Stimulated activated naive CD4-positive, alpha-beta T cell (primary cell): ENCODE measurements around the gene WIZ.

Source experiments
- DNase-seq, 6 experiments: peaks; one replicate each; lab custom pipeline; 2025; lab: John Stamatoyannopoulos, UW

The WIZ gene

GRCh38 chr19:15464394-15465385 lies 14.9 kb upstream of the WIZ start, which contains the start of gene RASAL3:
RASAL3 (minus strand) TSS chr19:15464544; CDS start chr19:15464358, 186 bp downstream.
- peak; percentile 14 to 47 (median 38) for DNase-seq

DNA sequence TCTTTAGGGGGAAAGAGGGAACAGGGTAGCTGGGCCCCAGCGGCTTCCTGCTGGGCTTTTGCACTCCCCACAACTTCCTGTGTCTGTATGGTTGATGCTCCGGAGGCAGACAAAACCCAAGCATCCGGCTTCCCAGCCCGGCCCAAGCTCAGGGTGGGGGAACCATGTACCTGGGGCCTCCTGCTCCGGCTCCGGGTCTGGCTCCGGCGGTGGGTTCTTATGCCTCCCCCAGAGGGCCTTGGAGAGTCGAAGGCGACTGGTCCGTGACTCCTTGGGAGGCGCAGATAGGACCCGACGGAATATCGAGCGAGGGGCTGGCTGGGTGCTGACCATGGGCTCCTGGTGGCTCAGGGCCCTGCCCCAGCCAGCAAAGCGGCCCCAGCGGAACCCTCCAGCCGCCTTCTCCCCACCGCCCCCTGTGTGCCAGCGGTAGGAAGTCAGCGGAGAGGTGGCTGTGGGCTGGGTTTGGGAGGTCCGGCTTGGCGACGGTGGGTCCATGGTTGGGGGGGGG lies 14.2 kb upstream of the WIZ start:
- DNase-seq, result peak; percentile 61 to 81 (median 69)

- no peak for DNase-seq
Measured at GRCh38 chr19:15461694-15462093, 11.9 kb upstream of the WIZ start.

DNA sequence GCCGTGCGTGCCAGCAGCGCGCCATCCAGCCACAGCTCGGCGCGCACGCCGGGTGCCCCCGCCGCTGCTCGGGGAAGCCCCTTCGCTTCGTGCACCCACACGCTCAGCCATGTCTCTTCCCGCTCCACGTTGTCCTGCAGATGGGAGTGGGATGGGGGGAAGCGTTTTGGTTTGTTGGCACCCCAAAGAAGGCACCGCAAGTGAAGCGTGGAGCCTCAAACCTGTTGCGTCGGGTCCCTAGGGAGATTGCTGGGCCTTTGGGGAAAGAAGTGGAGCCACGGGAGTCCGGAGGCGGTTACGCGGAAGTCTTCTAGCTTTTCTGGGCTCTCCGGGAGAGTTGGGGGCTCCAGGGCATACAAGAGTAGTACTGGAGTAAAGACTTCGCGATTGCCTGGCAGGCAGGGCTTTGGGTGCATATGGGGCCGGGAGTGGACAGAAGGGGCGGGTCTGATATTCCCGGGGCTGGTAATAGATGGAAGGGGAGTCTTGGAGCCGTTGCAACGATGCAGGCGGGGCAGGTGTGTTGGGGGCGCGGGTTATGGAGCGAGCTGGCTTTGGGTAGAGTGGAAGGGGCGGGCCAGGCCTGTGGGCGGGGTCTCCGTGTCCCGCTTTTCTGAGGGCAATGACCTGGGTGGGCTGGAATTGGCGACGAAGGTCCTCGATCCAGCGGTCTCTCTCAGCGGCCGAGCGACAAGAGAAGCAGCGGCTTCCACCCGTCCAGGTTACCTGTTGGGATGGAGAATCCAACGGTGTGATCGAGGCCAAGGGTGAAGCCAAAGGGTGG lies 8.1 kb upstream of the WIZ start:
- DNase-seq, result no peak

DNA sequence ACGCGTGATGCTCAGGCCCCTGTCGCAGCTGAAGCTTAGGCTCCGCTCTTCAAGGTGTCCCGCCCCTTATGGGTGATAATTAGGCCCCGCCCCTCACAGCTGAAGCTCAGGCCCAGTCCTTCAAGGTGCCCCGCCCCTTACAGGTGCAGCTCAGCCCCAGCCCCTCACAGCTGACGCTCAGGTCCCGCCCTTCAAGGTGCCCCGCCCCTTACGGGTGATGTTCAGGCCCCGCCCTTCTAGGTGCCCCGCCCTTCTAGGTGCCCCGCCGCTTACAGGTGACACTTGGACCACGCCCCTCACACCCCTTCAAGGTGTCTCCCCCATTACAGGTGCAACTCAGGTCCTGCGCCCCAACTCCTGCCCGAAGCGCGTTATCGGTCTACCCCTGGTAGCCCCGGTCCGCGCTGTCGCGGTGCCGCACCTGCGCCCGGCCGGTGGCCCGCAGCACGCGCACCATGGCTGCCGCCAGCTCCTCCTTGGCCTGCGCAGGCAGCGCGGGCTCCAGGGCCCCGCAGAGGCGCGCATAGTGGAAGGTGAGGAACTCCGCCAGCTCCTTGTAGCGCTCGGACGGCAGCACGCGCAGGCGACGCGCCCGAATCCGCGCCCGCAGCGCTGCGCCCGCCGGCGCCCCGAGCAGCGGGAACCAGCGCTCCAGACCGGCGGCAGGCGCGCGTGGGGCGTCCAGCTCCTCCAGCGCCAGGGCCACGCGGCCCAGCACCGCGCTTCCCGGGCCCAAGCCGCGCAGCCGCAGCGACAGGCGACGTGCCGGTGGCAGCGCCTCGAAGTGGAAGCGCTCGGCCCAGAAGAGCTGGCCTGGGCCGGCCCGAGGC lies 7.3 kb upstream of the WIZ start:
- no peak for DNase-seq

DNA sequence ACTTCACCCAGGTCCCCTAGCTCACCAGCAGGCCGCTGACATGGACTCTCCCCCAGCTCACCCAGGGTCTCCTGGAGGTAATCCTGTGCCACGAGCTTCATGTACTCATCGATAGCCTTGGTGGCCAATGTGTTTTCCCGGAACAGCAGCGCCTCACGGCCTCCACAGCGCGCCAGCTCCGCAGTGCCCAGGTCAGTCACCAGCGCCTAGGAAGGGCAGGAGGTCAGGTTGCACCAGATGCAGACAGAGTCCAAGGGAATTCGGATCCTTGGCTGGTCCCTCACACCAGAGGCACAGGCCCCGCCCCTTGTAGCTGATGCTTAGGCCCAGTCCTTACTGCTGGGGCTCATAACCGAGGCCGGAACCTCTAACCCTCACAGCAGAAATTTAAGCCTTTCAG lies 6.7 kb upstream of the WIZ start:
- DNase-seq, result no peak

- DNase-seq, result no peak
Measured at GRCh38 chr19:15455996-15456395, 6.2 kb upstream of the WIZ start.

DNA sequence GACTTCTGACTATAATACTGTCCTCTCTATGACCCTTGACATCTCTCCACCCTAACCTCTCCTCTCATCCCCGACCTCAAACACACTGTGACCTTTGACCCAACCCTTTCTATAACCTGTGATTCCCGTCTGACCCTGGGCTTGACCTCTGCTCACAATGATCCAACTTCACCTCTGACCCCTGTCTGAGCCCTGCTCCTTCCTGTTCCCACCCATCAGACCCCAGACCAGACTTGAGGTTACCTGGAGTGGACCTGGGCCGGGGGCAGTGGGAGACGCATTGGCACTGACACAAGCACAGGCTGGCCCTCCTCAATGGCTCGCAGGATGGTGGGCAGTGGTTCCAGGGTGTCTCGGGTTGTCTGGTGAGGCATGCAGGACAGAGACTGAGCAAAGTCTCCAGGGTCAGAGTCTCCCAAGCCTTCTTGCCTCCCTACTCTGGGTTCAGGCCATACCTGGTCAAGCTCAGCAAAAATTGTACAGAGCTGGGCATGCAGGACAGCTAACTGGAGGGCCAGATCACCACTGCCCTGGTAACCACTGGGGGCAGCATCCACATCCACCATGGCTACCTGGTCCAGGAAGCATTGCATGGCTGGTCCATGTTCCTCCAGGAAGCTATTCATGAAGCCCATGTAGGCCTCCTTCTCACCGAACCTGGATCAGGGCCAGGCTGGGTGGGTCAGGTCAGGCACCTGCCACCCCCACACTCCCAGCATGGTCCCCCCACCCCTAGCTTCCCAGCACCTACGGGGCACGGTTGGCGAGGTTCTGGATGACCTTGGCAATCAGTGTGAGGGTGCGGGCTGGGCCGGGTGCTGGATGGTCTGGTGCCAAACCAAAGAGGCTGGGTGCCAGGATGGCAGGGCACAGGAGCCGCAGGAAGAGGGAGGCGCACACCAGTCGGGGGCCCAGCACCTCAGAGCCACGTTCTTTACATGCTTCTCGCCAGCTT lies 4.4 kb upstream of the WIZ start:
- no peak for DNase-seq

DNA sequence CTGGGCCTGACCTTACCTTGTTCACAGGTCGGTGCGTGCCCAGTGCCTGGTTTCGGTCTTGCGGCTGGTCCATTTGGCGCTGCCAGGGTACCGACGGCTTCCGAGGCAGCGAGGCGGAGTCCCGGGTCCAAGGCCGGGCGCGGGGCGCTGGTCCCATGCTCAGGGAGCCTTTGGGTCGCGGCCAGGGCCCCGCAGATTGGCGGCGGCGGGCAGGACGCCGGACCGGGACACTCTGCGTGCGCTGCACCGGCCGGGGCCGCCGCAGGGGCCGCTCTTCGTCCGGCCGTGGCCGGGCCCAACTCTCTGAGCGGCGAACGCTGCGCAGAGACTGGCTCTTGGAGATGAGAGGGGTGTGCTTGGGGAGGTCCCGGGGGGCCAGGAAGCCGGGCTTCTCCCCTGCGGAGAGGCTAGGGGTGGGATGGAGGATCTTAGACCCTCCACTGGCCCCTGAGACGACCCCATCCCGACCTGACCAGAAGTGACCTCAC lies 3.4 kb upstream of the WIZ start:
- DNase-seq, result no peak

DNA sequence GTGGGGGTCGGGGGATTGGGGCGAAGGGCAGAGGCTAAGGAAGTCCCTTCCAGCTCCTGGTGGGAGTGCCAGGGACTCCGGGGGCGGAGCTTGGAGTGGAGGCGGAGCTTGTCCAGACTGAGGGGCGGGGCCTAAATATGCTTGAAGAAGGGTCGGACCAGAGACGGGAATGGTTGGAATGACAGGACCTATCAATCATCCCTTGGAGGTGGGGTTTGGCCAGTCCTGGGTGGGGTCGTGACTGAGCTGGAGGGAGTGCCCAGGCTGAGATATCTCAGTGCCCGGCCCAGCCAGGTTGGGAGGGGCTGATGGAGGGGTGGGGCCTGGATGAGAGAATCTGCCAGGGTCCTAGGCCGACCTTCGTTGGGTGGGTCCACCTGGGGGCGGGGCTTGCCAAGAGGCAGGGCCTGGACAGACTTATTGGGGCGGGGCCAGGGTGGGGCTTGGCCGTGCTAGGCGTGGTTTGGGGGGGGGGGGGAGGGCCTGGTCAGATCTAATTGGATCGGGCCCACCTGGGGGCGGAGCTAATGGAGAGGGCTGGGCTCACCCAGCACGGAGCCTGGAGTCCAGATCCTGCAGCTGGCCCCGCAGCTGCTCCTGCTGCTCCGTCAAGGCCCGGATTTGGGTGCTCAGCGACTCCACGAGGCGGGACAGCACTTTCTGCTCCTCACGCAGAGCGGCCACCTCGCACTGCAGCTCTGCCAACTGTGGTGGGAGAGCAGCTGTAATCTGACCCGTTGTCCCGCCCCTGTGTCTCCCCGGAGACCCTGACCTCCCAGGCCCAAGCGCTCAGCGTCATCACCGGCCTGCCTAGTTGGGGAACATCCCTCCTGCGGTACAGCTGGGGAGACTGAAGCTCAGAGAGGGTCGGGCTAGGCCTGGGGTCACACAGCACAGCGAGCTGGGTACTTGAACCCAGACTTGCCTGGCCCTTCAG lies 2.6 kb upstream of the WIZ start:
- peak in 3 of 6 experiments; percentile 9 to 23 (median 20) for DNase-seq

- no peak for DNase-seq
Measured at GRCh38 chr19:15450528-15450890, 753 bp upstream of the WIZ start.

DNA sequence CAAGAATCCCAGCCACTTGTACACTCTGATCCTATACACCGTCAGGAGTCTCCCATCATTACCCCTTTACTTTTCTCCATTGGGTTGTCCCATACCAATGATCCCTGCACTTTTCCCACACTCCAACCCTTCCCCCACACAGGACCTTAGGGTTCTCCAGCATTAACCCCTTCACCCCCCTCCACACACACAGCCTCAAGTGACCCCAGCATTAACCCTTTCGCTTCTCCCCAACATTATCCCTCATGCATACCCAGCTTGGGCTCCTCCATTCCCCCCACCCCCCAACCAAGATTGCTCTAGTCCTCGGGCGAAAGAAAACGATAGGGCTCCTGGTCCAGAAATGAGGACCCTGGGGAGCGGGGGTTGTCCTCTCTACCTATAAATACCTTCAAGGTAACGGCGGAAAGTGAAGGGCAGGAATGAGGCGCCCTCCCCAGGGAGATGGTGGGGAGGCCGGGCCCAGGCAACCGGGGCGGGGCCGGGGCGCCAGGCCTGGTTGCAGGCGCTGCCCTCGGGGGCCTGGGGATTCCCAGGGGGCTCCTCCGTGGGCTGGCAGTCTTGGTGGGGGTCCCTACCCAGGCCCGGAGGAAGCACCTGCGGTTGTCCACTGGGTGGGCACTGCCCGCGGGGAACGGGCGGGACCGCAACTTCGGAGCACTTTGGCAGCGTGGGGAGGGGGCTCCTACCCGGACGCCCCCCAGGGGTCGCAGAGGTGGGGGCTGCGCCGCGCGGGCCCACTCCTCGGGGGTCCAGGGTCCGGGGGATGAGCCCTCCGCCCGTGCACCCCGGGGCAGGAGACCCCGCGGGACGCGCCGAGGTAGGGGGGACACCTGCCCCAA lies 757 bp downstream of the WIZ start:
- no peak for DNase-seq

DNA sequence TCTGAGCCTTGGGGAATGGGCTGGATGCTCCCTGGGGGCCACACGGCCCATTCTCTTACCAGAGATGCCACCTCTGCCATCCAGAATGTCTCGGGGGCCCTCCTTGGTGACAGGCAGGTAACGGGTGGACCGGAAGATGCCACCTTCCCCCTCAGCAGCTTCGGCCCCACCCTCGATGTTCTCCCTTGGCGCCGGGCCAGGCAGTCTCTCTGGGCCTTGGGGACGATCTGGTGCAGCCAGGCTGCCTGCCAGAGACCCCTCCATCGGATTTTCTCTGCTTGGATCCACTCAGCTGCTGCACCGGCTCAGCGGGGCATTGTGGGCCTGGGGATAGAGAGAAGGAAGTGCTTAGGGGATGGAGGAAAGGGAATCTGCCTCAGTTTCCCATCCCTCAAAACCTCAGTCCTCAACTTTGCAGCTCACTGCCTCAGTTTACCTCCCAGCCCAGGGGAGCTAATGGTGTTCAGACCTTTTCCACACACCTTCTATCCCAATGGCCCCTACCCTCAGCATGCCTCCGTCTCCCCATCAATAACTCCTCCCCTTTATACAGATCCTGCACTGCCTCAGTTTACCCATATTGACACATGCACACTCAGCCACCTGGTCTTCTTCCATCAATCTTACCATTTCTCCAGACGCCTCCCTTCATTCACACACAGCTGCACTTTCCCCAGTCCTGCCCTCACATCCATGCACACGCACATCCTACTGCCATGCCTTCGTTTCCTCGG lies 1.5 kb downstream of the WIZ start:
- no peak for DNase-seq

GRCh38 chr19:15447057-15447456 lies 2.7 kb downstream of the WIZ start:
- no peak for DNase-seq

- no peak for DNase-seq
Measured at GRCh38 chr19:15445807-15446376, 3.9 kb downstream of the WIZ start.

DNA sequence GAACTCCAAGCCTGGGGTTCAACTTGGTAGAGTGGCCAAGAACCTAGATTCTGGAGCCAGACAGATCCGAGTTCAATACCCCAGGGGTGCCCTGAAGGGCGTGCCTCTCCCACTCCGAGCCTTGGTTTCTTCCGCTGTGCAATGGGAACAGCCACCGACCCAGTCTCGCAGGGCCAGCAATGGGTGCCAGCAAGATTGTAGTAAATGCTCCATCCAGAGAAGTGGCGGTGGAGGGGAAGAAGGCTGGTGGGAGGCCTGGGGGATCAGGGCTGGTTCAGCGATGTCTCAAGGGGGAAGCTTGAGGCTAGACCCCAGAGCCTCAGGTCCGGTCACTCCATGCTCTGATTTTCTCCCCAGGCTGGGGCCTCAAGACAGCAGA lies 4.5 kb downstream of the WIZ start:
- DNase-seq, result no peak

DNA sequence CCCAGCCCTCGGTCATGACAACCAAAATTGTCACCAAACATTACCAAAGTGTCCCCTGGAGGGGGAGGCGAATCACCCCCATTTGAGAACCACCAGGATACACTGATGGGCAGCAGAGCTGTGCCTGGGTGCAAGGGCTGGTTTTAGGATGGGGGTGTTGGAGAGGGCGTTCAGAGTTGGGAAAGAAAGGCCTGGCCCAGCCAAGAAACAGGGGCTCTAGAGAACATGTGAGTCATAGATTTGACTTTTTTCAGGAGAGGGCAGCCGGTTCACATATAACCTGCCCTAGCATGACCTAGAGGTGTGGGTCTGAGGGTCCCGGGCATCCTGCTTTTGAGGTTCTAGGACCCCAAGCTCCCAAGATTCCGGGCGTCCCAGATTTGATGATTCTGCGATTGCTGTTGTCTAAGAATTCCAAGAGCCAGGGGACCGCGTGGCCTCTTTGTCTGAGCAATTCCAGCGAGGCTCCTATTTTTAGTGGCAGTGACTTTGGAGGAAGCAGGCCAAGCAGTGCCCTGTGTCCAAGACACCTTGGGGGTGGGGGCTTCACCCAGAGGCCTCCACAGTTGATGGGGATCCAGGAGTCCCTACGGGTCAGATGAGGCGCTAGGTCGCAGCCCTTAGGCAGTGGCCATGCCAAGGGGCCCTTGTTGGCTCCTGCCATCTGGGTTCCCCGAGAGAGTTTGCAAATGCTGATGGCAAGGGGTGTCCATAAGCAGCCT lies 5.1 kb downstream of the WIZ start:
- no peak for DNase-seq
